Gastroesophageal sphincter (tissue), 4 donors: ENCODE data around the gene ZNF385B. TPM values are rescaled to one million over a fixed set of nuclear protein-coding genes. Genes with fewer than 3 reads are reported as not detected.

Experiments used
- ATAC-seq: fragments of 150-250 bp; one replicate; pipeline ENCODE4 v1.9.1; 2016; ENCODE audit warnings: mild to moderate bottlenecking, moderate library complexity
- H3K27ac ChIP-seq, 4 donors: fragments of 200-600 bp; sonication (generic) in 3 of 4; 1 replicate in 3 of 4; 2 replicates in 1 of 4; pipeline ENCODE4 v1.5.1; 2016 to 2019
- H3K27me3 ChIP-seq: fragments of 200-600 bp; sonication (generic); one replicate; pipeline ENCODE4 v1.5.1; 2019
- H3K36me3 ChIP-seq, 2 donors: fragments of 200-600 bp; sonication (generic); one replicate each; pipeline ENCODE4 v1.5.1; 2019; ENCODE audit warnings: control low read depth in 1 of 2
- H3K4me1 ChIP-seq, 3 donors: fragments of 200-600 bp; sonication (generic); 1 replicate in 2 of 3; 2 replicates in 1 of 3; pipeline ENCODE4 v1.5.1; 2016 to 2019; ENCODE audit warnings: control low read depth in 2 of 3
- H3K4me3 ChIP-seq, 2 donors: fragments of 200-600 bp; sonication (generic); one replicate each; pipeline ENCODE4 v1.5.1; 2019; ENCODE audit warnings: mild to moderate bottlenecking in 1 of 2, moderate library complexity in 1 of 2
- H3K9me3 ChIP-seq, 3 donors: fragments of 200-600 bp; sonication (generic); one replicate each; pipeline ENCODE4 v1.5.1; 2017 to 2019; ENCODE audit warnings: control low read depth in 2 of 3
- EP300 ChIP-seq: sonication (generic); formaldehyde crosslinking; IDR thresholded peaks from one replicate; pipeline ENCODE4 v1.6.1; 2017; ENCODE audit warnings: antibody characterized with exemption, mild to moderate bottlenecking
- POLR2A ChIP-seq, 2 donors: fragments of 450-650 bp; IDR thresholded peaks; one replicate each; pipeline ENCODE4 v1.6.1; 2017; ENCODE audit warnings: antibody characterized with exemption in 2 of 2, mild to moderate bottlenecking in 2 of 2, moderate library complexity in 1 of 2
- POLR2AphosphoS5 ChIP-seq: sonication (generic); formaldehyde crosslinking; IDR thresholded peaks from one replicate; pipeline ENCODE4 v1.6.1; 2017; ENCODE audit warnings: antibody characterized with exemption
- WGBS, 2 donors: methylation state at CpG; one replicate each; pipeline ENCODE4 v1.1.5; 2018; ENCODE audit warnings: low coverage in 1 of 2; 5-methylcytosine and 5-hydroxymethylcytosine counted together
- total RNA-seq, 4 donors: library from RNA; depleted of rRNA; stranded (reverse); fragments of >200 nt; gene quantifications; one replicate each; pipeline ENCODE4 v1.1.0, GENCODE V29; 2016
- TF ChIP-seq, protein P1 (sequence below), 4 experiments: fragments of 200-600 bp in 2 of 4; fragments of 450-650 bp in 2 of 4; sonication (generic) in 1 of 4; IDR thresholded peaks; one replicate each; pipeline ENCODE4 v1.5.1; 2017 to 2019; ENCODE audit warnings: antibody characterized with exemption in 4 of 4, mild to moderate bottlenecking in 2 of 4, moderate library complexity in 2 of 4

Gene ZNF385B
- total RNA-seq, 4 donors from 2014 or later = 2.7 to 7.6 (median 3.9) TPM

DNA sequence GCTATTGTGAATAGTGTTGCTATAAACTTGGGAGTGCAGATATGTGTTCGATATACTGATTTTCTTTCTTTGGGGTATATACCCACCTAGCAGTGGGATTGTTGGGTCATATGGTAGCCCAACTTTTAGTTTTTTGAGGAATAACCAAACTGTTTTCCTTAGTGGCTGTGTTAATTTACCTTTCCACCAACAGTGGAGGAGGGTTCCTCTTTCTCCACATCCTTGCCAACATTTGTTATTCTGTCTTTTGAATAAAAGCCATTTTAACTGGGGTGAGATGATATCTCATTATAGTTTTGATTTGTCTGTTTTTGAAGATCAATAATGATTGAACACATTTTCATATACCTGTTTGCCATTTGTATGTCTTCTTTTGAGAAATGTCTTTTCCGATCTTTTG lies 314.8 kb downstream of the ZNF385B start:
- no peak for ATAC-seq
- Histone ChIP-seq H3K36me3 (no peaks in the 10 kb centered on the region), H3K4me3 (no peak overlapping the region), H3K9me3 (no peaks in the 10 kb centered on the region), H3K27ac (no peak overlapping the region), H3K4me1 (no peaks in the 10 kb centered on the region), H3K27me3 (no peaks in the 10 kb centered on the region)
- TF ChIP-seq EP300 = no peak
- no peak for TF ChIP-seq POLR2A (IDR thresholded peaks at IDR 0.05)
- TF ChIP-seq, protein P1, sequence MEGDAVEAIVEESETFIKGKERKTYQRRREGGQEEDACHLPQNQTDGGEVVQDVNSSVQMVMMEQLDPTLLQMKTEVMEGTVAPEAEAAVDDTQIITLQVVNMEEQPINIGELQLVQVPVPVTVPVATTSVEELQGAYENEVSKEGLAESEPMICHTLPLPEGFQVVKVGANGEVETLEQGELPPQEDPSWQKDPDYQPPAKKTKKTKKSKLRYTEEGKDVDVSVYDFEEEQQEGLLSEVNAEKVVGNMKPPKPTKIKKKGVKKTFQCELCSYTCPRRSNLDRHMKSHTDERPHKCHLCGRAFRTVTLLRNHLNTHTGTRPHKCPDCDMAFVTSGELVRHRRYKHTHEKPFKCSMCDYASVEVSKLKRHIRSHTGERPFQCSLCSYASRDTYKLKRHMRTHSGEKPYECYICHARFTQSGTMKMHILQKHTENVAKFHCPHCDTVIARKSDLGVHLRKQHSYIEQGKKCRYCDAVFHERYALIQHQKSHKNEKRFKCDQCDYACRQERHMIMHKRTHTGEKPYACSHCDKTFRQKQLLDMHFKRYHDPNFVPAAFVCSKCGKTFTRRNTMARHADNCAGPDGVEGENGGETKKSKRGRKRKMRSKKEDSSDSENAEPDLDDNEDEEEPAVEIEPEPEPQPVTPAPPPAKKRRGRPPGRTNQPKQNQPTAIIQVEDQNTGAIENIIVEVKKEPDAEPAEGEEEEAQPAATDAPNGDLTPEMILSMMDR (IDR thresholded peaks at IDR 0.05) = no peak
- no peak for TF ChIP-seq POLR2AphosphoS5
- 81% methylated on average over 2 of the region's 2 CpGs; no CpG with 5 or more reads in 1 of the 2 donors for WGBS, 2 donors

DNA sequence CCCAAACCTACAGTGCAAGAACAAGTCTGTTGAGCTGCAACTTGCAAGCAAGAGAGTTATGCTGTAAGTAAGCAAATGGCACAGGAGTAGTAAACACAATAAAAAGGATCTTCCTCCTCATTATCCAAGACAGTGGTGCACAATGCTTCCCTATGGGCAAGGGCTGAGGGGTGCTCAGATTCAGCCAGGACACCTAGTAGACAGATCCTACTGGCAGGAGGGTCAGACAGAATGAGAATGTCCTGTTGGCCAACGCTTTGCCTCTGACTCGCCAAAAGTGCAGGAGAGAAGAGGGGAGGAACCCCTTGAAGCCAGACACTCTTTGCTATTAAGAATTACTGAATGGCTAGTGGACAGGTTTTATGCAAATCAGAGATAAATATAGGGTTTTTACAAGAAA lies 316.4 kb downstream of the ZNF385B start:
- no peak overlapping the region for H3K4me3 ChIP-seq
- WGBS, 2 donors = 66 to 75% methylated on average over 2 of the region's 2 CpGs
- H3K4me1 ChIP-seq = no peaks in the 10 kb centered on the region
- no peaks in the 10 kb centered on the region for H3K9me3 ChIP-seq
- H3K27me3 ChIP-seq = no peaks in the 10 kb centered on the region
- H3K27ac ChIP-seq = no peak overlapping the region
- ATAC-seq = no peak
- TF ChIP-seq EP300 (no peak), POLR2A (IDR thresholded peaks at IDR 0.05) (no peak), POLR2AphosphoS5 (no peak)
- TF ChIP-seq, protein P1 (IDR thresholded peaks at IDR 0.05) = no peak
- peaks cover 0 to under 1% of the 10 kb centered on the region in 2 donors for H3K36me3 ChIP-seq

DNA sequence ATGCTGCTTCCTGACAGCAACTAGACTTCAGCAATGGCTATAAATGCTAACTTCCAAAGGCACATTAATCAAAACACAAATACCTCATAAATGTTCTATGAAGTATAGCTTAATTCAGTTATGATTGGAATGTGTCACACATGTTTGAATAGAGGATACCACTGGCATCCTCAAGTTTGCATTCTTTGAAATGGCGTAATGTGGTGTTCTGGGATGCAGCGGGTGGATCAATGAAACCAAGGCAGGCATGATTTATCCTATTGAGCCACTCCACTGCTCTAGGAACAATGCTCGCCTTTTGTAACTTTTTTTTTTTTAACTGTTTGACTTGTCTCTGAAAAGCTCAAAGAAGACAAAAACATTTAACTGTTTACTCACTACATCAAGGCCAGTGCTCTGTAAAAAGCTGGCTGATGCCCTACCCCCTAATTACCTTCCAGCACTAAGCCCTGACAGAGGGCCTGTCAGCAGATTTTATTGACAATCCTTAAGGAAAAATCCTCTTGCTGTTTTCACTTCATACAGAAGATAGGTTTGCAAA lies 318.0 kb downstream of the ZNF385B start:
- Histone ChIP-seq H3K27me3 (no peaks in the 10 kb centered on the region), H3K36me3 (peaks cover 0 to 3% of the 10 kb centered on the region in 2 donors), H3K4me1 (no peaks in the 10 kb centered on the region), H3K27ac (no peak overlapping the region), H3K9me3 (peaks cover 0 to 5% (median 0%) of the 10 kb centered on the region in 3 donors), H3K4me3 (no peak overlapping the region)
- WGBS, 2 donors = 67 to 81% methylated on average over 3 of the region's 3 CpGs
- TF ChIP-seq EP300 (no peak), POLR2A (IDR thresholded peaks at IDR 0.05) (no peak), POLR2AphosphoS5 (no peak)
- TF ChIP-seq, protein P1 (IDR thresholded peaks at IDR 0.05) = no peak
- ATAC-seq = no peak

DNA sequence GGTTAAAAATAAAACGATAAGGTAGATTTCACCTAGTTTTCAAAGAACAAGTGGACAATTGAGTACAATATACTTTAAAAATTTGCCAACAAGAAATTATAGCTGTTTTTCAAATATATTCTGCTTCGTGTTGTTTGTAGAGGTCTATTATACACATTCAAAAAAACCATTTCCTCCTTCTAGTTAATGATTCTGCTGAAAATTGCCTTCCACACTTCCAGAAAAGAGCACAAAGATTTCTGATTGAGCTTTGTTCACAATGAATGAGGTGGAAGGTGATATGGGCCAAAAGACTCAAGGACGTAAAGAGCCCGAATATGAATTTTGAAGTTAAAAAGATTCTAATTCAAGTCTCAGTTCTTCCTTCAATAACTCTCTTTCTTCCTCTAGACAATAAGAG lies 319.8 kb downstream of the ZNF385B start:
- ATAC-seq = no peak
- 81 to 83% methylated on average over 4 of the region's 4 CpGs for WGBS, 2 donors

DNA sequence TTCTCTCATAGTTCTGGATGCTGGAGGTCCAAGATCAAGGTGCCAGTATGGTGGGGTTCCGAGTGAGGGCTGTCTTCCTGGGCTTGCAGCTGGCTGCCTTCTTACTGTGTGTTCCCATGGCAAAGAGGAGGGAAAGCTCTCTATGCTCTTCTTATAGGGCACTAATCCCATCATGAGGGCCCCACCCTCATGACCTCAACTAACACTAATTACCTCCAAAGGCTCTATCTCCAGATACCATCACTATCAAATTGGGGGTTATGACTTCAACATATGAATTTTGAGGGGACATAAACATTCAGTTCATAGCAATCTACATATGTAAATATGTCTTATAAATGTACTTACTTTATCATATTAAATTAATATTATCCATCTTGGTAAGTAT lies 322.3 kb downstream of the ZNF385B start:
- Histone ChIP-seq H3K4me3 (no peak overlapping the region), H3K4me1 (no peaks in the 10 kb centered on the region), H3K36me3 (peaks cover 0 to 3% of the 10 kb centered on the region in 2 donors), H3K9me3 (peaks cover 0 to 5% (median 0%) of the 10 kb centered on the region in 3 donors), H3K27me3 (no peaks in the 10 kb centered on the region), H3K27ac (no peak overlapping the region)
- 88 to 100% methylated on average over 1 of the region's 1 CpG for WGBS, 2 donors
- TF ChIP-seq, protein P1 (IDR thresholded peaks at IDR 0.05) = no peak
- TF ChIP-seq POLR2AphosphoS5 = no peak
- TF ChIP-seq EP300 = no peak
- no peak for TF ChIP-seq POLR2A (IDR thresholded peaks at IDR 0.05)
- ATAC-seq = no peak

More for the DNA sequence above, 319.8 kb downstream of the ZNF385B start:
- Histone ChIP-seq H3K4me3 (no peak overlapping the region), H3K4me1 (no peaks in the 10 kb centered on the region), H3K27me3 (no peaks in the 10 kb centered on the region), H3K9me3 (peaks cover 0 to 5% (median 0%) of the 10 kb centered on the region in 3 donors), H3K27ac (no peak overlapping the region), H3K36me3 (peaks cover 0 to 3% of the 10 kb centered on the region in 2 donors)
- no peak for TF ChIP-seq EP300
- TF ChIP-seq, protein P1 (IDR thresholded peaks at IDR 0.05) = no peak
- no peak for TF ChIP-seq POLR2A (IDR thresholded peaks at IDR 0.05)
- TF ChIP-seq POLR2AphosphoS5 = no peak
